HEK293T (cell line): Measurements from ENCODE around the gene UCN.

Experiments used
- CTCF ChIA-PET: fragments of 350-600 bp; formaldehyde crosslinking; extraction: SDS; loops from one replicate; lab custom pipeline; 2021; ENCODE audit warnings: antibody characterized with exemption, inconsistent platforms; lab: Yijun Ruan, JAX
- POLR2A ChIA-PET: fragments of 350-600 bp; formaldehyde crosslinking; extraction: SDS; loops from one replicate; lab custom pipeline; 2020; ENCODE audit warnings: antibody characterized with exemption, inconsistent platforms; lab: Yijun Ruan, JAX
- DNase-seq: peaks from one replicate; pipeline ENCODE4 v3.0.0; 2012; ENCODE audit warnings: mixed read lengths; ENCODE audit errors: extremely low spot score
- ARNT ChIP-seq: fragments of 450-650 bp; IDR thresholded peaks from 2 replicates; pipeline ENCODE4 v1.6.1; 2017; ENCODE audit warnings: mild to moderate bottlenecking
- BHLHE40 ChIP-seq: fragments of 450-650 bp; IDR thresholded peaks from 2 replicates; pipeline ENCODE4 v1.6.1; 2016; ENCODE audit warnings: mild to moderate bottlenecking, moderate library complexity, borderline replicate concordance
- CTBP1 ChIP-seq: fragments of 450-650 bp; IDR thresholded peaks from 2 replicates; pipeline ENCODE4 v1.6.1; 2016; ENCODE audit warnings: borderline replicate concordance
- ELF4 ChIP-seq: fragments of 450-650 bp; IDR thresholded peaks from 2 replicates; pipeline ENCODE4 v1.6.1; 2017; ENCODE audit warnings: antibody characterized with exemption
- FOXA1 ChIP-seq: fragments of 450-650 bp; IDR thresholded peaks from 2 replicates; pipeline ENCODE4 v1.6.1; 2016; ENCODE audit warnings: mild to moderate bottlenecking
- FOXK2 ChIP-seq: fragments of 450-650 bp; IDR thresholded peaks from 2 replicates; pipeline ENCODE4 v1.6.1; 2016; ENCODE audit warnings: mild to moderate bottlenecking
- FOXM1 ChIP-seq: fragments of 450-650 bp; IDR thresholded peaks from 2 replicates; pipeline ENCODE4 v1.6.1; 2017; ENCODE audit warnings: mild to moderate bottlenecking, borderline replicate concordance
- HDGF ChIP-seq: fragments of 450-650 bp; IDR thresholded peaks from 2 replicates; pipeline ENCODE4 v1.6.1; 2017; ENCODE audit warnings: antibody characterized with exemption, borderline replicate concordance
- L3MBTL2 ChIP-seq: fragments of 450-650 bp; conservative IDR thresholded peaks from 2 replicates; pipeline ENCODE4 v1.6.1; 2016; ENCODE audit warnings: mild to moderate bottlenecking
- LEF1 ChIP-seq: fragments of 450-650 bp; IDR thresholded peaks from 2 replicates; pipeline ENCODE4 v1.6.1; 2017; ENCODE audit warnings: mild to moderate bottlenecking, borderline replicate concordance
- NFRKB ChIP-seq: fragments of 450-650 bp; IDR thresholded peaks from 2 replicates; pipeline ENCODE4 v1.6.1; 2016; ENCODE audit warnings: mild to moderate bottlenecking, moderate library complexity
- SP1 ChIP-seq: fragments of 450-650 bp; IDR thresholded peaks from 2 replicates; pipeline ENCODE4 v1.6.1; 2017
- SUZ12 ChIP-seq: fragments of 450-650 bp; IDR thresholded peaks from 2 replicates; pipeline ENCODE4 v1.6.1; 2016; ENCODE audit warnings: mild to moderate bottlenecking
- TARDBP ChIP-seq: fragments of 450-650 bp; IDR thresholded peaks from 2 replicates; pipeline ENCODE4 v1.6.1; 2016
- ZNF384 ChIP-seq: fragments of 450-650 bp; IDR thresholded peaks from 2 replicates; pipeline ENCODE4 v1.6.1; 2016
- TF ChIP-seq, protein P1 (sequence below): fragments of 450-650 bp; IDR thresholded peaks from 2 replicates; pipeline ENCODE4 v1.6.1; 2016

UCN gene

DNA sequence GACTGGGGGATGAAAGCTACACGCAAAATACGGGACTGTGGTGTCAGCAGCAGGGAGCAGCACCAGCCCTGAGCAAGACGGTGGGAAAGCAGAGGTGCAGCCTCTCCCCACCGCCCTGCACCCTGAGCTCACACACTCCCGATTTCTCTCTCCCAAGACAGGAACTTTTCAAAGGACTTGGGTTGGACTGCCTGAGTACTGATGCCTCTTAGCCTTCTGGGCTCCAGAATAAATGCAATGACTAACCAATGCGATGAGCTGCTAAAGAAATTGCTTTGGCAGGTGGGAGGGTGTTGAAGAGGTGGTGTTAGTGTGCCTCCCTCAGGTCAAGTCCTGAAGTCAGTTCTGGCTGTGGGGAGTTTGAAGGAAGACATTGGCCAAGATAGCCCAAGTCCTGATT lies 16.4 kb downstream of the UCN start:
- ChIA-PET POLR2A (interaction anchor here (1.1 to 3.1 kb wide), 4 partner anchors 11 to 44 kb away, joined by 6 to 17 read pairs (median 10); partner anchors contain the start of gene MPV17), CTCF (interaction anchor here (0.6 to 5.9 kb wide), 8 partner anchors 10 to 330 kb away, joined by 3 to 31 read pairs (median 6); no protein-coding TSS in a partner anchor)
- peak; percentile 26 for DNase-seq
- TF ChIP-seq, protein P1, sequence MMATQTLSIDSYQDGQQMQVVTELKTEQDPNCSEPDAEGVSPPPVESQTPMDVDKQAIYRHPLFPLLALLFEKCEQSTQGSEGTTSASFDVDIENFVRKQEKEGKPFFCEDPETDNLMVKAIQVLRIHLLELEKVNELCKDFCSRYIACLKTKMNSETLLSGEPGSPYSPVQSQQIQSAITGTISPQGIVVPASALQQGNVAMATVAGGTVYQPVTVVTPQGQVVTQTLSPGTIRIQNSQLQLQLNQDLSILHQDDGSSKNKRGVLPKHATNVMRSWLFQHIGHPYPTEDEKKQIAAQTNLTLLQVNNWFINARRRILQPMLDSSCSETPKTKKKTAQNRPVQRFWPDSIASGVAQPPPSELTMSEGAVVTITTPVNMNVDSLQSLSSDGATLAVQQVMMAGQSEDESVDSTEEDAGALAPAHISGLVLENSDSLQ = no peak
- TF ChIP-seq NFRKB = no peak
- TF ChIP-seq ZNF384 = no peak
- TF ChIP-seq HDGF = no peak
- TF ChIP-seq FOXM1 = no peak
- no peak for TF ChIP-seq SUZ12

DNA sequence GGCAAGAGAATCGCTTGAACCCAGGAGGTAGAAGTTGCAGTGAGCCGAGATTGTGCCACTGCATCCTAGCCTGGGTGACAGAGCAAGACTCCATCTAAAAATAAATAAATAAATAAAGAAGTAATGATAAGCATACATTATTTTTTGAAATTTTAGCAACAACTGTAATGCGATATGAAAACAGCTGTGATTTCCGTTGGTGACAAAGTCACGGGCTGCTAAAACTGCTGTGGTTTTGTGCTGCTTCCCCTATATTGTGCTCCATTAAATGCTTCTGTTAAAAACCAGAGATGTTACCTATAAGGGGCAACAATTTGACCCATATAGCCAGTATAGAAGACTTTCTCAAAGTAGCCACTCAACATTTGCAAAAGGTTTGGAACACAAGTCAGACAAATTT lies 17.7 kb downstream of the UCN start:
- TF ChIP-seq NFRKB = no peak
- no peak for TF ChIP-seq HDGF
- TF ChIP-seq ZNF384 = no peak
- TF ChIP-seq LEF1 = no peak
- TF ChIP-seq ELF4 = no peak
- no peak for TF ChIP-seq L3MBTL2
- TF ChIP-seq, protein P1 = no peak
- no peak for TF ChIP-seq SP1
- TF ChIP-seq CTBP1 = no peak
- TF ChIP-seq SUZ12 = no peak
- no peak for TF ChIP-seq FOXA1
- no peak for TF ChIP-seq BHLHE40
- TF ChIP-seq TARDBP = no peak
- TF ChIP-seq FOXM1 = no peak
- no peak for TF ChIP-seq FOXK2
- TF ChIP-seq ARNT = no peak
- DNase-seq = no peak
- CTCF ChIA-PET = interaction anchor here (2.4 to 5.9 kb wide), 2 partner anchors 10 to 26 kb away, joined by 10 to 31 read pairs; no protein-coding TSS in a partner anchor
- POLR2A ChIA-PET = interaction anchor here (0.7 kb wide), 1 partner anchor 79 kb away, joined by 4 read pairs; the partner anchor contains the start of genes ATRAID and SLC5A6

DNA sequence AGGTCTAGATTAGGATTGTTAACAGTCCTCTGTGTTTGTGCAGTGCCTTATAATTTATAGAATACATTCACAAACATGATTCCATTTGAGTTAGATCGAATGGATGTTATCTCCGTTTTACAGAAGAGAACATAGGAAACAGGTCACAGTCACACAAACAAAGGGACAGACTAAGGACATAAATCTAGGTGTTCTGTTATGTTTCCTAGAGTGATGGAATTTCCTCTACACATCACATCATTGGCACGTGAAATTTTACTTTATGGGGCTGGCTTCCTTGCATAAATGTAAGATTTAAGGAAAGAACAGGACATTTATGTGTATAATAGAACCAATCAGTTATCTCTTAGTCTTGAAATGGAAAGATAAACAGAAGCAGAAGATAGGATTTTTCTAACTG lies 19.6 kb downstream of the UCN start:
- ChIA-PET POLR2A (no interaction called here), CTCF (interaction anchor here (5.9 kb wide), 1 partner anchor 8 kb away, joined by 31 read pairs; no protein-coding TSS in a partner anchor)
- no peak for TF ChIP-seq L3MBTL2
- no peak for TF ChIP-seq LEF1
- no peak for TF ChIP-seq FOXK2
- TF ChIP-seq ARNT = no peak
- no peak for TF ChIP-seq CTBP1
- TF ChIP-seq SP1 = no peak
- no peak for TF ChIP-seq ELF4
- TF ChIP-seq FOXA1 = no peak
- no peak for TF ChIP-seq TARDBP
- no peak for TF ChIP-seq HDGF
- TF ChIP-seq BHLHE40 = no peak
- no peak for TF ChIP-seq NFRKB
- TF ChIP-seq, protein P1 = no peak
- no peak for TF ChIP-seq ZNF384
- no peak for TF ChIP-seq FOXM1
- TF ChIP-seq SUZ12 = no peak

DNA sequence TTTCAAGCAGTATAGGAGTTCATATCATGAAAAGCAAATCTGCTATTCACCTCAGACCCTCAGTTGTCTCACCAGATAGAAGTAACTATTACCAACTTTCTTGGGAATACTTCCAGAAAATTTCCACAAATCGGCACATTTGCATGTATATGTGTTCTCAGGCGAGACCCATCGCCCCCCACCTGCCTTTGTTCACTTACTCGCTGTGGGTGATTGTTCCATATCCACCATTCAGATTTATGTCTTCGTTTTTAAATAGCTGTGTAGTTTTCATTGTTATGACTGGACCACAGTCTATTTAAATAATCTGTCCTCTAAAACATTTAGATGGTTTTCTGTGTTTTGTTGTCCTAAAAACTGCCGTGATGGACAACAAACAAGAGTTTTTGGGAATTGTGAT lies 22.8 kb downstream of the UCN start:
- CTCF ChIA-PET = interaction anchor here (1.2 kb wide), 1 partner anchor 12 kb away, joined by 3 read pairs; no protein-coding TSS in a partner anchor
- POLR2A ChIA-PET = interaction anchor here (1.2 to 1.5 kb wide), 2 partner anchors 15 to 71 kb away, joined by 3 read pairs; partner anchors contain the start of gene GTF3C2
- DNase-seq = no peak
- no peak for TF ChIP-seq ZNF384
- no peak for TF ChIP-seq HDGF
- no peak for TF ChIP-seq L3MBTL2
- no peak for TF ChIP-seq SP1
- no peak for TF ChIP-seq SUZ12
- TF ChIP-seq CTBP1 = no peak
- TF ChIP-seq NFRKB = no peak
- no peak for TF ChIP-seq BHLHE40
- no peak for TF ChIP-seq ARNT
- TF ChIP-seq FOXM1 = no peak
- TF ChIP-seq, protein P1 = no peak
- TF ChIP-seq LEF1 = no peak
- TF ChIP-seq FOXA1 = no peak
- no peak for TF ChIP-seq TARDBP
- no peak for TF ChIP-seq ELF4

More for the DNA sequence above, 19.6 kb downstream of the UCN start:
- DNase-seq = no peak

DNA sequence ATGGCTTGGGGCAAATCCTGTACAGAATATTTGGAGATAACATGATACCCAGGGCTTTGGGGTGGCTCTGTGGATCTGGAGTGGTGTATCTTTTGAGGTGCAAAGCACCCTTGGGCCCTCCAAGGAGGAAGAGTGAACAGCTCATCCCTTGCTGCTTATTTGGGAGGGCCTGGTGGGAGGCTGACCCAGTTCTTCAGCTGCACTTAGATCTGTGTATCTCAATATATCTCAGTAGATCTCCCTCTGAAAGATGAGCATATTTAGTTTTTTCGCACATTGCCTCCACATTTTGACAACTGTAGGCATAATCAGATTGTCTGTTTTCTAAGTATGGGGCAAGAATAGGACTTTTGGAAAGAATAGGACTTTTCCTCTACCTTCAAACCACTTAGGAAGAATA lies 23.2 kb downstream of the UCN start:
- no peak for DNase-seq
- no peak for TF ChIP-seq ARNT
- TF ChIP-seq SP1 = no peak
- no peak for TF ChIP-seq FOXA1
- no peak for TF ChIP-seq SUZ12
- no peak for TF ChIP-seq LEF1
- TF ChIP-seq, protein P1 = no peak
- no peak for TF ChIP-seq FOXK2
- TF ChIP-seq BHLHE40 = no peak
- TF ChIP-seq NFRKB = no peak
- no peak for TF ChIP-seq ZNF384
- no peak for TF ChIP-seq ELF4
- TF ChIP-seq FOXM1 = no peak
- no peak for TF ChIP-seq TARDBP
- no peak for TF ChIP-seq HDGF
- no peak for TF ChIP-seq L3MBTL2
- ChIA-PET CTCF (interaction anchor here (0.6 kb wide), 1 partner anchor 17 kb away, joined by 3 read pairs; no protein-coding TSS in a partner anchor), POLR2A (interaction anchor here (0.6 to 1.5 kb wide), 3 partner anchors 16 to 160 kb away, joined by 3 read pairs; partner anchors contain the start of gene GTF3C2)
